Heart right ventricle (tissue), 16 donors: Measurements from ENCODE around the gene PROB1. TPM values are rescaled to one million over a fixed set of nuclear protein-coding genes. Genes with fewer than 3 reads are reported as not detected.
"Not testable (repeated sequence)": the region's sequence is repeated elsewhere in the genome, so short reads cannot be mapped to it uniquely, and the experiment has no call there.

Source experiments
- ATAC-seq, 8 donors: fragments of 200-7000 bp; cut with Tn5 transposase; one replicate each; pipeline ENCODE4 v1.9.1; 2020; ENCODE audit warnings: mild to moderate bottlenecking in 8 of 8, moderate library complexity in 8 of 8, moderate number of reproducible peaks in 1 of 8
- DNase-seq, 2 donors: peaks; one replicate each; pipeline ENCODE4 v3.0.0-alpha.2; 2020
- H3K27ac ChIP-seq, 10 donors: fragments of 200-600 bp; sonication (generic) in 2 of 10; one replicate each; pipeline versions ENCODE4 v1.5.0 to v1.8.0; 2020 to 2022; ENCODE audit warnings: mild to moderate bottlenecking in 3 of 10
- H3K27me3 ChIP-seq, 7 donors: fragments of 200-600 bp; one replicate each; pipeline ENCODE4 v1.8.0; 2021 to 2022; ENCODE audit warnings: mild to moderate bottlenecking in 2 of 7
- H3K36me3 ChIP-seq, 9 donors: fragments of 200-600 bp; sonication (generic) in 1 of 9; one replicate each; pipeline versions ENCODE4 v1.5.0 to v1.8.0; 2020 to 2022; ENCODE audit warnings: mild to moderate bottlenecking in 2 of 9
- H3K4me1 ChIP-seq, 9 donors: fragments of 200-600 bp; sonication (generic) in 1 of 9; one replicate each; pipeline versions ENCODE4 v1.5.0 to v1.8.0; 2020 to 2022; ENCODE audit warnings: mild to moderate bottlenecking in 4 of 9
- H3K4me3 ChIP-seq, 10 donors: fragments of 200-600 bp; sonication (generic) in 2 of 10; one replicate each; pipeline versions ENCODE4 v1.5.0 to v1.8.0; 2020 to 2022; ENCODE audit warnings: mild to moderate bottlenecking in 7 of 10, moderate library complexity in 2 of 10
- H3K9me3 ChIP-seq, 11 donors: fragments of 200-600 bp in 10 of 11; sonication (generic) in 2 of 11; one replicate each; pipeline versions ENCODE4 v1.5.0 to v1.8.0; 2013 to 2022; ENCODE audit warnings: mild to moderate bottlenecking in 2 of 11, control low read depth in 1 of 11, moderate library complexity in 1 of 11
- WGBS, 2 donors: extraction: QIAGEN DNeasy Blood & Tissue Kit; methylation state at CpG; one replicate each; pipeline ENCODE4 v1.1.7; 2013; ENCODE audit warnings: inconsistent platforms in 1 of 2; 5-methylcytosine and 5-hydroxymethylcytosine counted together
- intact Hi-C, 10 donors: fragments of 100-400 bp; cut with DNase I; formaldehyde crosslinking; loops; one replicate each; pipeline versions ENCODE4 v1.11.1 to v1.14.2; 2022
- polyA plus RNA-seq, 2 donors: library from polyadenylated mRNA; stranded (reverse); fragments of 200-250 nt; gene quantifications; one replicate each; pipeline ENCODE4 v1.2.3, GENCODE V29; 2013
- total RNA-seq, 10 donors: library from RNA; stranded (reverse); fragmentation: NEBNext Ultra II Directional in 3 of 10; extraction: Animal tissue kit (Norgen Biotek cat#: 25700) in 3 of 10; gene quantifications; one replicate each; pipeline versions ENCODE4 v1.2.1 to v1.2.4, GENCODE V29; 2021 to 2023
- TF ChIP-seq, protein P1 (sequence below), 9 donors: fragments of 200-600 bp; sonication (generic) in 2 of 9; IDR thresholded peaks; one replicate each; pipeline versions ENCODE4 v1.5.0 to v1.8.0; 2021 to 2022; ENCODE audit warnings: antibody characterized with exemption in 9 of 9, mild to moderate bottlenecking in 5 of 9, moderate library complexity in 1 of 9
- donor health status: Arrhythmogenic right ventricular cardiomyopathy.
- donor health status: ischemic (EF 13 %, LVEDD 7.1; RV severe dilation, severe dysfunction).
- donor health status: healthy with polysubstance abuse.
- donor health status: DM: no; HTN: yes; CAD: no.
- donor health status: DM: no; HTN: no; CAD: no.
- donor health status: ischemic (EF 25% LVEDD 6.9; RV normal size, moderate dysfunction).
- donor health status: ischemic (EF 25% LVEDD 5.7; RV mildly dilated, moderate dysfunction).
- donor health status: healthy.
- donor health status: DM: yes; HTN: yes; CAD: no.
- donor health status: Ischemic cardiomyopathy.
- donor health status: ischemic (EF 35%, LVEDD 5.7; RV mildly dilated, moderate dysfunction).
- donor health status: nonischemic (EF 11% LVEDD 7.7; RV severe dilation, severe dysfunction).
- donor health status: DM: yes; HTN: yes; CAD: no.
- donor health status: PGD.
- donor health status: ischemic (EF 29% LVEDD 5.4; RV normal size, mild dysfunction).
- donor health status: nonischemic (EF 23%, LVEDD 6.1; RV moderate dilation, normal function).

PROB1 gene
- total and polyA plus RNA-seq, 12 donors = 12.2 to 64.8 (median 33.8) TPM

DNA sequence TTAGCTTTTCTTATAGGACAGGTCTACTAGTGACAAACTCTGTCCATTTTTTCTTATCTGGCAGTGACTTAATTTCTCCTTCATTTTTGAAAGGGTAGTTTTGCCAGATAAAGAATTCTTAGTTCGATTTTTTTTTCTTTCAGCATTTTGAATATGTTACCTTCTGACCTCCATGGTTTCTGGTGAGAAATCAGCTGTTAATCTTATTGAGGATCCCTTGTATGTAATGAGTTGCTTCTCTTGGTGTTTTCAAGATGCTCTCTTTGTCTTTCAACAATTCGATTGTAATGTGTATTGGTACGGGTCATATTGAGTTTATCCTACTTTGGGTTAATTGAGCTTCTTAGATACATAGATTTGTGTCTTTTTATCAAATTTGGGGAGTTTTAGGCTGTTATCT lies 40.7 kb downstream of the PROB1 start:
- DNase-seq = no peak
- TF ChIP-seq, protein P1, sequence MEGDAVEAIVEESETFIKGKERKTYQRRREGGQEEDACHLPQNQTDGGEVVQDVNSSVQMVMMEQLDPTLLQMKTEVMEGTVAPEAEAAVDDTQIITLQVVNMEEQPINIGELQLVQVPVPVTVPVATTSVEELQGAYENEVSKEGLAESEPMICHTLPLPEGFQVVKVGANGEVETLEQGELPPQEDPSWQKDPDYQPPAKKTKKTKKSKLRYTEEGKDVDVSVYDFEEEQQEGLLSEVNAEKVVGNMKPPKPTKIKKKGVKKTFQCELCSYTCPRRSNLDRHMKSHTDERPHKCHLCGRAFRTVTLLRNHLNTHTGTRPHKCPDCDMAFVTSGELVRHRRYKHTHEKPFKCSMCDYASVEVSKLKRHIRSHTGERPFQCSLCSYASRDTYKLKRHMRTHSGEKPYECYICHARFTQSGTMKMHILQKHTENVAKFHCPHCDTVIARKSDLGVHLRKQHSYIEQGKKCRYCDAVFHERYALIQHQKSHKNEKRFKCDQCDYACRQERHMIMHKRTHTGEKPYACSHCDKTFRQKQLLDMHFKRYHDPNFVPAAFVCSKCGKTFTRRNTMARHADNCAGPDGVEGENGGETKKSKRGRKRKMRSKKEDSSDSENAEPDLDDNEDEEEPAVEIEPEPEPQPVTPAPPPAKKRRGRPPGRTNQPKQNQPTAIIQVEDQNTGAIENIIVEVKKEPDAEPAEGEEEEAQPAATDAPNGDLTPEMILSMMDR (IDR thresholded peaks at IDR 0.05) = no peak
- H3K36me3 ChIP-seq = peaks cover 0 to 42% (median 7%) of the 10 kb centered on the region in 9 donors
- no peaks in the 10 kb centered on the region for H3K27me3 ChIP-seq
- H3K9me3 ChIP-seq = peaks cover 0 to 7% (median 0%) of the 10 kb centered on the region in 11 donors
- no peak for ATAC-seq
- no peak overlapping the region for H3K27ac ChIP-seq
- intact Hi-C loops = no loop called here
- no peak overlapping the region for H3K4me3 ChIP-seq
- peaks cover 0 to 54% (median 28%) of the 10 kb centered on the region in 9 donors for H3K4me1 ChIP-seq
- 94 to 95% methylated on average over 3 of the region's 3 CpGs for WGBS, 2 donors

DNA sequence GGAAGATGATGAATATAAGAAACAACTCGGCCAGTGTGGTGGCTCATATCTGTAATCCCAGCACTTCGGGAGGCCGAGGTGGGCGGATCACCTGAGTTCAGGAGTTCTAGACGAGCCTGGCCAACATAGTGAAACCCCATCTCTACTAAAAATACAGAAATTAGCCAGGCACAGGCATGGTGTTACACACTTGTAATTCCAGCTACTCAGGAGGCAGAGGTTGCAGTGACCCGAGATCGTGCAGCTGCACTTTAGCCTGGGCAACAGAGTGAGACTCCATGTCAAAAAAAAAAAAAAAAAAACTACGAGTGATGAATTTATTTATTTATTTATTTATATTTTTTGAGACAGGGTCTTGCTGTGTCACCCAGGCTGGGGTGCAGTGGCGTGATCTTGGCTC lies 47.0 kb downstream of the PROB1 start:
- DNase-seq, H3K27me3 ChIP-seq, H3K27ac ChIP-seq, ATAC-seq, intact Hi-C loops, H3K4me3 ChIP-seq, H3K9me3 ChIP-seq: not testable (repeated sequence)
- Histone ChIP-seq H3K36me3 (peaks cover 0 to 30% (median 0%) of the 10 kb centered on the region in 9 donors), H3K4me1 (peaks cover 0 to 76% (median 35%) of the 10 kb centered on the region in 9 donors)
- whole genome bisulfite sequencing, 2 donors = 89 to 93% methylated on average over 9 of the region's 9 CpGs

DNA sequence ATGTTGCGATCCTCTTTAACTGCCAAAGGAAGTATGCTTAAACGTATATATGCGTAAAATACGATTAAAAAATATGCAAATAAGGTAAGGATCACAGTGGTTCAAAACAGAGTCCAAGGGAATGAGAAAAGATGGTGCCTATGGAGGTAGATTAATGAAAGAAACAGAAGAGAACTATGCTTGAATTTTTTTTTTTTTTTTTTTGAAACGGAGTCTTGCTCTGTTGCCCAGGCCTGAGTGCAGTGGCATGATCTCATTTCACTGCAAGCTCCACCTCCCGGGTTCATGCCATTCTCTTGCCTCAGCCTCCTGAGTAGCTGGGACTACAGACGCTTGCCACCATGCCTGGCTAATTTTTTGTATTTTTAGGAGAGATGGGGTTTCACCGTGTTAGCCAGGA lies 49.5 kb downstream of the PROB1 start:
- H3K27ac ChIP-seq, intact Hi-C loops, ATAC-seq, DNase-seq, H3K4me3 ChIP-seq, H3K27me3 ChIP-seq, H3K9me3 ChIP-seq: not testable (repeated sequence)
- 93 to 94% methylated on average over 8 of the region's 8 CpGs for WGBS, 2 donors
- Histone ChIP-seq H3K36me3 (peaks cover 0 to 26% (median 0%) of the 10 kb centered on the region in 9 donors), H3K4me1 (peaks cover 0 to 67% (median 38%) of the 10 kb centered on the region in 9 donors)

DNA sequence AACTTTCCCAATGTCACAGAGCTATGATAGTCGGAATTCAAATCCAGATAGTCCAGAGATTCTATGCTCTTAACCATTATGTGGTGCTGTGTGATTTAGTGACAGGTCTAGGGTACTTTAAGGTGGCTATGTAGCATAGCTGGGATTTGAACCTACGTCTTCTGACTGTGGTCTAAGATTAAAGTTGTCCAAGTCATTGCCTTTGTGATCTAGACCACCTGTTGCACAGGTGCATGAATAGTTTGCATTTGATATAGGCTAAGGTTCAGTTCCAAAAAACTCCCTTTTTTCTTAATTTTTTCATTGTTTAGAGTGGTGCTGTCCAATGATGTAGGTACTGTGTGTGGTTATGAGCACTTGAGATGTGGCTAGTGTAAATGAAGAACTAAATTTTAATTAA lies 50.7 kb downstream of the PROB1 start:
- ATAC-seq (no peak), DNase-seq (no peak)
- TF ChIP-seq, protein P1 (IDR thresholded peaks at IDR 0.05) = no peak
- H3K36me3 ChIP-seq = peaks cover 0 to 19% (median 0%) of the 10 kb centered on the region in 9 donors
- H3K4me1 ChIP-seq = peaks cover 0 to 57% (median 32%) of the 10 kb centered on the region in 9 donors
- H3K27ac ChIP-seq = no peak overlapping the region
- H3K27me3 ChIP-seq = no peaks in the 10 kb centered on the region
- 51 to 76% methylated on average over 2 of the region's 2 CpGs for WGBS, 2 donors
- peak overlapping the region in 1 of 10 donors; percentile 69 for H3K4me3 ChIP-seq
- intact Hi-C loops = loop anchor here in 6 of 10 donors (5.0 kb wide), 3 partner anchors 47 to 52 kb away; partner anchors contain the start of gene MATR3 (in 4 of the 6)
- no peaks in the 10 kb centered on the region for H3K9me3 ChIP-seq

DNA sequence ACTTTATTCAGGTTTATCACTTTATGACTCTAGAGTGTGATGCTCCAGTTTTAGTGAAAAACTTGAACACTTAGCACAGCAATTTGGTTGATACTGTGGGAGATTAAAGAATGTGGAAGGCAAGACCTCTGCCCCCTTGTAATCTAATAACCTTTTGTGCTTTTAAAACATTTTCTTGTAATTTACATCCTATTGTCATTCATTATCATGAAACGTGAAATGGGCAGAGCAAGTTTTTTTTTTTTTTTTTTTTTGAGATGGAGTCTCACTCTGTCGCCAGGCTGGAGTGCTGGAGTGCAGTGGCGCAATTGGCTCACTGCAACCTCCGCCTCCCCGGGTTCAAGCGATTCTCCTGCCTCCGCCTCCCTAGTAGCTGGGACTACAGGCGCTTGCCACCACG lies 51.4 kb downstream of the PROB1 start:
- peaks cover 0 to 51% (median 32%) of the 10 kb centered on the region in 9 donors for H3K4me1 ChIP-seq
- intact Hi-C loops = loop anchor here in 6 of 10 donors (5.0 kb wide), 3 partner anchors 46 to 51 kb away; partner anchors contain the start of gene MATR3 (in 4 of the 6)
- TF ChIP-seq, protein P1 (IDR thresholded peaks at IDR 0.05) = no peak
- WGBS, 2 donors = 80 to 86% methylated on average over 9 of the region's 9 CpGs
- DNase-seq (no peak), ATAC-seq (no peak)
- no peaks in the 10 kb centered on the region for H3K27me3 ChIP-seq
- peak overlapping the region in 7 of 10 donors; percentile 69 to 96 (median 85) for H3K4me3 ChIP-seq
- H3K9me3 ChIP-seq = no peaks in the 10 kb centered on the region
- peaks cover 0 to 16% (median 0%) of the 10 kb centered on the region in 9 donors for H3K36me3 ChIP-seq
- peak overlapping the region in 1 of 10 donors; percentile 93 for H3K27ac ChIP-seq
